Mucosa of gallbladder (tissue), 1 donor: ENCODE results near the gene TPBGL. TPM values are rescaled to one million over a fixed set of nuclear protein-coding genes. Genes with fewer than 3 reads are reported as not detected.
"Not testable (repeated sequence)": the region's sequence is repeated elsewhere in the genome, so short reads cannot be mapped to it uniquely, and the experiment has no call there.

Experiments
- DNase-seq: peaks from one replicate; pipeline ENCODE4 v3.0.0-alpha.2; 2020; ENCODE audit warnings: low spot score
- total RNA-seq: library from RNA; stranded (reverse); gene quantifications from one replicate; pipeline ENCODE4 v1.2.1, GENCODE V29; 2021
- donor health status: DM: no; HTN: no; CAD: no.

TPBGL gene
- total RNA-seq, 1 donor from 2014 or later: 0.17 TPM

DNA sequence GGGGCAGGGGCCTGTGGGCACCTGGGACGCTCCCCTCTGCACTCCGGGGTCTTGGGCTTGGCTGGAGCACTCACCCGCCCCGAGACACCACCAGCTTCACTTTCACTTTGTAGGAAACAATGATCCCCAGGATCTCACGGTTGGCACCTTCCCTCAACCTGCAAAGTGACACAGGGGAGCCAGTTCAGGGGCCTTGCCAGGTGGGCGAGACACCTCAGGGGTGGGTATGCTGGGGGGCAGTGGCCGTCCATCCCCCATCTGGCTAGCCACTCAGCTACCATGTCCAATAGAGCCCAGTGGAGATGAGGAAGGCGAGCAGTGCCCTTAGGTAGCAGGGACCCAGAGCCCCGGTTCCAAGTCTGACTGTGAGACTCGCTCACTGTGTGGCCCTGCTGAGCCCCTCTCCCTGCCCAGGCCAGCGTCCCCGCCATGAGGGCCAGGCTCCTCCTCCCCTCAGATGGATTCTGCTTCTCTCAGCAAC is 32.3 kb downstream of the TPBGL start:
- no peak for DNase-seq

DNA sequence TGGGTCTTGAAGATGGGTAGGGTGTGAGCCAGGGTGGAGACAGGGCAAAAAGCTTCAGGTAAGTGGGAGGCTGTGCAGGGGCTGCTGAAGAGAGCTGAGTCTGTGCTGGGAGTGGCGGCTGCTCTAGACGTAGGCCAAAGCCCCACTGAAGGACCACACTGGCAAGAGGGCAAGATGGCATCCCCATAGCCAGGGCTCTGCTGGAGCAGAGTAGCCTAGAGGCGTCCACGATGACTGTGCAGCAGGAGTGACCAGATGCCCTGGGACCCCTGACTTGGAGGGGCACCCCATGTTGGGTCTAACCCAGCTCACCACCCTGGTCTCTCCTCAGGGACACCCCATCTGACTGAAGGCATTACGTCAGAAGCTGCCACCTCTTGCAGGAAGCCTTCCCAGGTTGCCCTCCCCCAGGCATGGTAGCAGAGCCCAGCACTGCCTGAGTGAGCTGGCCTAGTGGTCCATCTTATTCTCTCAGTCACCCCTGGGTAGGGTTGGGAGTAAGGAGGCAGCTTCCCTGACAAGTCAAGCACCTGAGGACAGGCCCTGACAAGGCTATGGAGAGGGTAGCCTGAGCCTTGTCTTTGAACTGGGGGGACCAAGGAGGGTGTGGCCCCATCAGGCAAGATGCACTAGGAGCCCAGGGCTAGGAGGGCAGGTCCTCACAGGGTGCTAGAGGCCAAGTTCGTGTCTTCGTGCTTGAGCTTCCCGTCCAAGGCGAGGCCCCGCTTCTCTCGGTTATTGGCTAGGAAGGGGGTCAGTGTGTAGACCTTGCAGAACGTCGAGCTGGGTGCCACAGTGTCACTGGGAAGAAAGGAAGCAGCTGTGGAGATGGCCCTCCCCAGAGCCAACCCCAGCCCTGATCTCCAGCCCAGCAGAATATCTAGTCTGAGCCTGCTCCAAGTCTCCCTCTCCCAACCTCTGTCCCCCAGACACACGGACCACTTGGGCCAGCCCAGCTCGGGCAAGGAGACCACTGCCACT is 33.1 kb downstream of the TPBGL start:
- DNase-seq: no peak

DNA sequence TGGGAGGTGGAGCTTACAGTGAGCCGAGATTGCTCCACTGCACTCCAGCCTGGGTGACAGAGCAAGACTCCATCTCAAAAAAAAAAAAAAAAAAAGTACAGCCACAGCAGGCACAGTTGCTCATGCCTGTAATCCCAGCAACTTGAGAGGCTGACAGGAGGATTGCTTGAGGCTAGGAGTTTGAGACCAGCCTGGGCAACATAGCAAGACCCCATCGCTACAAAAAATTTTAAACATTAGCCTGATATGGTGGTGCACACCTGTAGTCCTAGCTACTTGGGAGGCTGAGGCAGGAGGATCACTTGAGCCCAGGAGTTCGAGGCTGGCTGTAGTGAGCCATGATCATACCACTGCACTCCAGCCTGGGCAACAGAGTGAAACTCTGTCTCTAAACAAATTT is 34.1 kb downstream of the TPBGL start:
- DNase-seq: not testable (repeated sequence)

DNA sequence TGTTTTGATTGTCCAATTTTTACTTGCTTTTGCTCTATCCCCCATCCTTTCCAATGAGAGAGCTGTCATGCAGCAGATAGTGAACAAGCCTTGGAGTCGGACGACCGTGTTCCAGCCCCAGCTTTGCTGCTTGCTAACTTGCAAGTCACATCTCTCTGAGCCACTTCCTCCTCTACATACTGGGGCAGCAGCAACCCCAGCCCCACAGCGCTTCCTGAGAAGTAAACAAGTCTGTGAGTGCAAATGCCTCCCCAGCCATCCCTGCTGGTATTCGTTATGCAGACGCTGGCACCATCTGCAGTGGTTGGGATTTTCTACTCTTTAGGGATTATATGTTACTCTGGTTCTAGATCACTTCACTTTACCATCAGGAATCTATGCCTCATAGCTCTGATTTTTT is 35.0 kb downstream of the TPBGL start:
- peak; percentile 49 for DNase-seq

DNA sequence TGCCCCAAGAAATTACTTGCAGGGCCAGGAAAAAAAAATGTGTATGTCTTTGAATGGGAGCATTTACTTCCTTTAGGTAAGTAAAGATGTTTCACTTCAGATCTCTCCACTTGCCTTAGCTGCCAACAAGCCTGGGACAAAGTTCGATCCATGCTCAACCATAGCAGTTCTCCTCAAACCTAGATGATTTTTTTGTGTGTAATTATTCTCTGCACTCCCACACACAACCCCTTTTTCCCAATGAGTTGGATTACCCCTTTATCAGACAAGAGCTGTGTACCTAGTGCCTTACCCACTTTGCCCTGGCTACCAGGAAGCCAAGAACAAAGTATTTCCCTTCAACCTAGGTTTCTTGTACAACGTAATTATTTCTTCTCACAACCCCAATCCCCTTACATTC is 35.6 kb downstream of the TPBGL start:
- DNase-seq: no peak

DNA sequence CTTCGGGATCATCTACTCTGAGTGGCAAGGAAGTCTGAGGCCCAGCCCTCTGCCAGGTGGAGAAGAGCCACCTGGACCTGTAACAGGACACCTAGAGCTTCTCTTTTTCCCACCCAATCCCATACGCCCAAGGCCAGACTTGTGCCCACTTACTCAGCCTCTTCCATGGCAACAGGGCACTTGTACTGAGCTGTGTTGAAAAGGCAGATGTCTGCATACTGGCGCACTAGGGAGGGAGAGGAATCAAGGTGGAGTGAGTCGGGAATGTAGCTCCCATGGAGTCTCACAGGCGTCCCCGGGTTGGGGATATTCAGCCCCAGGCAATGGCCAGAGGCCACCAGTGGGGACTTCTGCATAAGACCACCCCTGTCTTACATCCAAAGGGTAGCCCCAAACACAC is 36.1 kb downstream of the TPBGL start:
- DNase-seq: no peak

DNA sequence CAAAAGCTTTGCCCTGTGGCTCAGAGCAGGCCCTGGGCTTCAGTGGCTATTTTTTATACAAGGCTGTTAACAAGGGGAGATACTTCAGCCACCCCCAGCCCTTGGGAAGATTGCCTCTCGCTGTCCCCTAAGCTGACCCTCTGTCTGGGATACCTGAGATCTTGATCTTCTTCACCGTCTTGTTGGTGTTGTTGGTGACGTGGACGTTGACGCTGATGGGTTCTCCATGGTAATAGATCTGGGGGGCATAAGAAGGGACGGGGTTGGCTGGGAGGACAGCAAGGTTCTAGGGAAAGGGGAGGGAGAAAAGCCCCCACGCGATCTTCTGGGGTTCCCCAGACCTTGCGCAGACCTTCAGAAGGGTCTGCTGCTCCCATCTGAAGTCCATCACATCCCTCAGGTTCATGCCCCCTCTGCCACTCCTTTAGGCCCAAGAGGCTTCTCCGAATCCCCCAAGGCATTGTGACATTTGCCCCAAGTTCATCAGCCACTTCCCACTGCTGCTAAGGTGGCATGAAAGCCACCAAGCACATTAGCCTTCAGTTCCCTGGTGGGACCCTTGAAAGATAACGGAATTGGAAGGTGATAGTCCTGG is 36.7 kb downstream of the TPBGL start:
- no peak for DNase-seq

DNA sequence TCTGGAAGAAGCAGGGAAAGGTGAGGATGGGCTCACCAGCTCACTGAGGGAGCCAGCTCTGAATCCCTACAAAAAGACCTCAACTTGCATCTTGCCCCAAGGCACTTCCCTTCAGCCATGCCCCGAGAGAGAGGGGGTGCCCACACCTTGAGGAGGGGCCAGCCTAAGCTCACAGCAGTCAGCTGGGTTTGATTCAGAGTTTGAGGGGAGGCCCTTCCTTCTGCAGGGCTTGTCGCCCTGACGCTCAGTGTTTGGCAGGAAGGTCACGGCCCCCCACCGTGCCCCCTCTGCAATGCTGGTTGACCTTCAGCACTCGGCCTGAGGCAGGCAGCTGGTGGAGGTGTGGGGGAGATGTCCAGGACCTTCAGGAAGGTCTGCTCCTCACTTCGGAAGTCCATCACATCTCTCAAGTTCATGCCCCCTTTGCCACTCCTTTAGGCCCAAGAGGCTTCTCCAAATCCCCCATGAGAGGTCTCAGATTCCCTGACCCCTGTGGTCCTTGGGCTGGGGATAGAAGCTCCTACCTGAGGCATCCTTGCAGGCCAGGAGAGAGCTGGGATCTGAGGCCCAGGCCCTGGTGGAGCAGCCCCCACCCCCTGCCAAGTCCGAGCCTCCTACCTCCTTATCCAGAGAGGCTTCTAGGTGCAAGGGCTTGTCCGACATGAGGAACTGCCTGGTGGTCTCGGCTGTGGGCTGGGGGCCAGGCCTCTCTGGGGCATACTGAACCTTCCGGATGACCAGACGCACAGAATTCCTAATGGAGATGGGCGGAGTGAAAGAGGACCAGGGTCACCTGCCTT is 37.6 kb downstream of the TPBGL start:
- no peak for DNase-seq

DNA sequence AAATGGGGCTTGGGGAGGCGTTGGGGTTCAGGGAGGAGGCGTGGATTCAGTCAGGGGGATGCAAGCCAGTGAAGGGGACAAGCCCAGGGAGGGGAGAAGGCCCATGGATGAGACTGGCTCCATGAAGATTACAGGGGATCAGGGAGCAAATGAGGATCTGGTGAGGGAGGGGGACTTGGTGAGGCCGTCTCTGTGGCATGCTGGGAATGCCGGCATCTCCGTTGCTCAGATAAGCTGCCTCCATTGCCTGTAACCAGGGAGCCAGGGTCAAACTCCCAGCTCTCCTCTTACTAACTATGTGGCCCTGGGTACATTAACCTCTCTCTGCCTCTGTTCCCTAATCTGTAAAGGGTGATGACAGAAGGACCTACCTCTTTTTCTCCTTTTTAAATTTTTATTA is 38.7 kb downstream of the TPBGL start:
- no peak for DNase-seq

DNA sequence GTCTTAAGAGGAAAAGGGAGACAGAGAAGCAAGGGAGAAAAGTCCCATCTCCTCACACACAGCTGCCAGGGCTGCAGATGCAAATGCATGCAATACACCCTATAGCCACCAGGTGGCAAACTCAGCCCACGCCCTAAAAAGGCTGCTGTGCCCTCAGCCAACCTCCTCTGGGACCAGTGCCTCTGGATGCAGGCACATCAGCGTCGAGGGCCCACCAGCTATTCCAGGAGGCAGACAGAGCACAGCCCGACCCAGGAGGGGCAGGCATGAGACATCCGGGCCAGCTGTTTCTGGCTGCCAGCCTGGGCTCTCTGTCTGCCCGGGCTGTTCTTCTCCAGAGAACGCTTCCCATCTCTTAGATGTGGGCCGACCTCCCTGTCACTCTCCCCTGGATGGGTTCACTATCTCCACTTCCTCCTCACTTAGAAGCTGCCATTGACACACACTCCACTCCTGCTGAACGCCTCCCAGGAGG is 39.7 kb downstream of the TPBGL start:
- peak; percentile 82 for DNase-seq

DNA sequence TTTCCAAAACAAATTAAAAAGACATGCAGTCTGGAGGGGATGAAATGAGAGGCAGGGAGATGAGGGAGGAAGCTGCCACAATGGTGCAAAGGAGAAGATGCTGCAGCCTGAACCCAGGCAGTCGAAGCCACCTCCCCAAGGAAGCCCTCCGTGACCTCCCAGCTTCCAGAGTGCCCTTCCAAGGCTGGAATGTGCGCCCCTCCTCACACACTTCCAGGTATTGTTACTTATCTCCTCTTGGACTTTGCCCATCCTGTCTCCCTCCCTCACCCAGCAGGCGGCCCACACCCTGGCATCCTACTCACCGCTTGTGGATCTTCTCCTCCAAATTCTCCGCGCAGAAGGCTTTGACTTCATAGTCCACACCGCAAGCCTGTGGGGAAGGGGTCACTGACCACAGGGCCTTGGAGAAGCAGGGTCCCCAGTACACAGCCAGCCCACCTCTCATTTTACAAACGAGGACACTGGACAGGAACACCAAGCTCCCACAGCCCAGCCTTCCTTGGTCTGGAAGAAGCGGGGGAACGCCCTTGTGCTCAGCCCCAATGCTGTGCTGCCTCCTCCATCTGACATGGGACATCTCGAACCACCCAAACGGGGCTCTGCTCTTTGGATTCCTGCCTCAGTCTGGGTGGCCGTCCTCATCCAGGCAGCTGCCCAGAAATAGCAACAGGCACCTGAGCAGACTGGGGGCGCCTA is 40.3 kb downstream of the TPBGL start:
- DNase-seq: peak; percentile 37

DNA sequence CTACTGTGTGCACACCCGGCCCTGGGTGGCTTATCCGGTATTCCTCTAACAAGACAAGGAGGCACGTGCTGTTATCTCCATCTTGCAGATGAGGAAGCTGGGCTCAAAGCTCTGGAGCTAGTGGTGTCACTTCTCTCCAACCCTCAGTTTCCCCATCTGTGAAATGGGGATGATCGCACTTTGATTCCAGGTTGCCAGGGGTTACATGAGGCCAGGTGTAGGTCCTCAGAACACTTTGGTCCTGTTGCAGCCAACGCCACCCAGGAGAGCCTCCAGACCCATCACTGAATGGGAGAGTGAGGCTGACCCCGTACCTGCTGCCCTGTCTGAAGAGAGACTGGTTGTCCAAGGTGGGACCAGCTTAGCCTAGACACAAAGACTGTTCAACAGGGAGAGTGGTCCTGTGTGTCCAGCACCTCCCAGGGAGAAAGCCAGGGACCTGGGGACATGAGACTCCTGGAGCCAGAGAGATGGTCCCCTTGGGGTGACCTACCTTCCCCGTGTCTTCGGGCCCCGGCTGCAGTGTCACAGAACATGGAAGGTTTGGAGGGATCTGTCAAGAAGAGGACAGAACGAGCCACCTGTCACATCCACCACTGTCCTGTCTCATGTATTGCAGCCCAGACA is 41.0 kb downstream of the TPBGL start:
- no peak for DNase-seq

DNA sequence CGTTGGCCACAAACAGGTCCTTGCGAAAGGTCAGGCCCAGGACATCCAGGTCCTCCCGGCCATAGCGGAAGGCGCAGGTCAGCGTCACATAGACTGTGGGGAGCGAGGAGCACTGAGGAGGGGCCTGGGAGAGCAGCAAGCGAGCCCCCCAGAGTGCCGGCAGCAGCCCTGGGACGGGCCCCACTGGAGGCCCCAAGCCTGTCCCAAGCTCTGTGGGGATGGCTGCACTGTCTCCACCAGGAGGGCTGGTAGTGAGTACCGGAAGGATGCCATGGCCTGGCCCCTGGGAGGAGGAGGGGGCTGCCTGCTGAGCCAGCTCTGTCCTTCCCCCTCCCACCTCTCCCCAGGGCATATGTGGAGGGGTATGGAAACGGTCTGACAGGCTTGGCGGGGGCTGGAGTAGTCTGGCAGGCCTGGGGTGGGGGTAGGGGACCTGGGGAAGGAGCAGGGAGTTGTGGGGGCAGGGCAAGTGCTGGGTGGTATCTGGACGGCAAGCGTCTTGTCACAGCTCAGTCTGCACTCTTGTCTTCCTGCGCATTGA is 42.9 kb downstream of the TPBGL start:
- DNase-seq: no peak

DNA sequence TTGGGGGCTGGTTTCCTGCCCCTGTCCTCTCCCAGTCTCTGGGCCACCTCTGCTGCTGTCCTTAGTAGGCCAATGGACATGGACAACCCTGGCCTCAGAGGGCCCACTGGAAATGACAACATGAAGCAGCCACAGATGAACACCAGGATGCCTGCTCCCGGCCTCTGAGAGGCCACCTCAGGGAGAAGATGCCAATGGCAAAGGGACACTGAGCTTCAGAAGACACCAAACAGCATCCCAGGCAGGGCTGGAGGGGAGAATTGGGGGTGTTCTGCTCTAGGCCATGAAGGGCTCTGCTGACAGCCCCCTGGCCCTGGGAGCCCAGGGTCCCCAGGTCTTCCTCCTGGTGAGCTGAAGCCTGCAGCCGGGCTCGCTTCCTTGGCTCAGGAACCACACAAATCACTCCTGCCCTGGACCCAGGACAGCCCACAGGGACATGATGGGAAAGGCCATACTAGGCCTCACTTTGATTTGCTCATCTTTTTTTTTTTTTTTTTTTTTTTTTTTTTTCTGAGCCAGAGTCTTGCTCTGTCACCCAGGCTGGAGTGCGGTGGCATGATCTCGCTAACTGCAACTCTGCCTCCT is 45.3 kb downstream of the TPBGL start:
- no peak for DNase-seq

DNA sequence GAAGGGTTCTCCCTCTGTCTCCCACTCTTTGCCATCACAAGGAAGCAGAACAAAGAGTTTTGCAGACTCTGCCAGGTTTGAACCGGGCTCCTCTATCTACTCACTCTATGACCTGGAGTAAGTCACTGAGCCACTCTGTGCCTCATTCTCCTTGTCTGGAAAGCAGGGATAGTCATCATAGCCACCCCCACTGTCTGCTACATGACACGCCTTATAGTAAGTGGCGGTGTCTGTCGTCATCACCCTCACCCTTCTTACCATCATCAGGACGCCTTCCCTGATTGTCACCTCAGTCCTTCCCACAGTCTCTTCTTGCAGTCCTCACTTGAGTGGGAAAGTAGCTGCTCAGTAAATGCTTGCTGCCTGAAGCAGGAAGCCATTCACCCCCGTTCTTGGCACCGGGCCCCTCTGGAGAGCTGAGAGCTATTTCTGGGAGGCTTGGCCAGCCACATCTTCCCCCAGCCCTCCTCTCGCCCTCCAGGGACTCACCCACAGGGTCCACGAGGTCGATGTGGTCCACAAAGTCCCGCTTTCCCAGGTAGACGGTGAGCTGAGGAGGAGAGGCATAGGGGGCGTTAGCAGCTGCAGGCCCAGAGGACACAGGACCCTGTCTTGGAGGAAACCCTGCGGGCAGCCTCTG is 46.4 kb downstream of the TPBGL start:
- DNase-seq: no peak

DNA sequence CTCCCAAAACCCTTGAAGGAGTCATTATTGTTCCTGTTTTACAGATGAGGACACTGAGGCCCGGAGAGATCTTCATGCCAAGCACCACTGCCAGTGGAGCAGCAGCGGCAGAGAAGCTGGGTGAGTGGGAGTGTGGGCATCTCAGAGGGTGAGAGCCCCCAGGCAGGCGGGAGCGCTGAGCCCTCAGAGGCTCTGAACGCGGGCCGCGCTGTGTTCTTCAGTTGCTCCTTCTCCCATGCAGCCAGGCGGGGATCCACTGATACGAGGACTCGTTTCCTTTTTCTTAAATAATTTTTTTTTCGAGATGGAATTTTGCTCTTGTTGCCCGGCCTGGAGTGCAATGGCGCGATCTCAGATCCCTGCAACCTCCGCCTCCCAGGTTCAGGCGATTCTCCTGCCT is 47.0 kb downstream of the TPBGL start:
- no peak for DNase-seq

DNA sequence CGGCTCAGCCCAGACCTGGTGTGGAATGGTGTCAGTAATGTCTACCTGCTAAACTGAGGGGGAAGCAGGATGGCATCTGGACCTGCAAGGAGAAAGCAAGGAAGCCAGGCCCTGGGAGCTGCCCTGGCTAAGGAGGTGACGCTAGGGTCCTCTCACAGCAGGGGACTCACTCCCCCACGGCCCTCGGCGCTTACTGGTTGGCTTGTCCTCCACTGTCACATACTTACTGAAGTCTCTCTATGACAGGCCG is 48.9 kb downstream of the TPBGL start:
- DNase-seq: no peak

DNA sequence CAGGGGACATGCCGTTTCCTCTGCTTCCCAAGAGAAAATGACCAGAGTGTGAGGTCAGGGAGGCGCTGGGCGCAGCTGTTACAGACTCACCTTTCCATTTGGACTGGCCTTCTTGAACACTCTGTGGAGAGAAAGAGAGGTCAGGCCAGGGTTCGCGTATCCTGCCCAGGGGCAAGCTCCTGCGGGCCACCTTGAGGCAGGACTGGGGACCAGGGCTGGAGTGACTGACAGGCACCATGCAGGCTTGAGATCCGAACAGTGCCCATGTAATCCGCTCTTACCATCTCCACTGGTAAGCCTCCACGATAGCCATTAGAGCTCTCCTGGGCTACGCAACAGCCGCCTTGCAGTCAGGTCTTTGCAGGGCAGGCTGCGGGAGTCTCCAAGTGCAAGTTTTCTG is 49.3 kb downstream of the TPBGL start:
- DNase-seq: no peak

DNA sequence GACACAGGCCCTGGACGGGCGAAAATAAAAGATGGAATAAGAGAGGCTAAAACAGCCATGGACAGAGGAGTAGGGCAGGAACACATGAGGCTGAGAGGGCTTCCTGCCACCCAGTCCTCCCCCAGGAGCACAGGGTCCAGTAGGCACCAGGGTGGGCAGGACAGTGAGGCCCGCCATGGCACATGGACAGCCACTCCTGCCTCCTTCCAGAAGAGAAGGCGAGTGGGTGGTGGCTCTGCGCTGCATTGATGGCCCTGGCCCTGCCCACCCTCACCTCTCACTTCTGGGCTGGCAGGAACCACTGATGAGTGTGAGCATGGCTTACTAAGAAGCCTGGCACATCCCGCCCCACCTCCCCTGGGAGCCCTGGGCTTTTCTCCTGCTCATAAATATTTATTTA is 51.2 kb downstream of the TPBGL start:
- DNase-seq: no peak

DNA sequence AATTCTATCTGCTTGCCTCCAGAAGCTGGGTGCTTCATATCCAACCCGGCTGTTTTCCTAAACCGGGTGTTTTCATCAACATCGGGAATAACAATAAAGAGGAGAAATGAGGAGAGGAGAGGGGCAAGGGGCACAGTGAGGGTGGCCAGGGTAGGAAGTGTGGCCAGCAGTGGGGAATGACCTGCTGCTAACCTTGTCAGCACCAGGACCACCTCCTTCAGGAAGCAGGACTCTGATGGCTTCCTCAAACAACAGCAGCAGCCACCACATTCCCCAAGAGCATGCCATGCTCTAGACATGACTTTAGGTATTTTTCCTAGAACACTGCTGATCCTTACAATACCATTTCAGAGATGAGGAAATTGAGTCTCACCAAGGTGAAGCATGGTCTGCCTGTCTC is 52.4 kb downstream of the TPBGL start:
- no peak for DNase-seq
